ENCODE measurements around the gene GDF7. TPM values are rescaled to one million over a fixed set of nuclear protein-coding genes. Genes with fewer than 3 reads are reported as not detected.

GDF7 gene
- polyA plus RNA-seq, 1 donor: 0.25 TPM

- DNase-seq: no peak
Measured at GRCh38 chr2:20645301-20645701, 21.6 kb upstream of the GDF7 start.

GRCh38 chr2:20645761-20646160, 21.2 kb upstream of the GDF7 start:
- DNase-seq: no peak

DNA sequence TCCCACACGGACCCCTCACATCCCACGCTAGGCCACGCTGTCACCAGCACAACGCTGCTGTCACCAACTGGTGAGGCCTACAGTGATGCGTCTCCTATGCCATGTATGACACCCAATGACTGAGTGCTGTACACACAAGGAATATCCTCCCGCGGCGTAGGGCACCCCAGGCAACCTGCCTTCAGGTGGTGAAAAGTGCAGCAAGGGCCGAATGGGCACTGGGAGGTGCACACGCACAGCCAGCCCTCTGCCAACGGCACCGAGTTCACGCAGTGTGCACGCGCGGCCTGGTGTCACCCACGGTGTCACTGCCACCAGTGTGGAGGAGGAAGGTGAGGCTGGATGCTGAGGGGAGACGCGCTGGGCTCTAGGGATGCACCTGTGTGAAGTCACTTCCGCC, 20.5 kb upstream of the GDF7 start:
- DNase-seq: no peak

- DNase-seq: no peak
Measured at GRCh38 chr2:20647211-20647610, 19.7 kb upstream of the GDF7 start.

GRCh38 chr2:20647738-20648137, 19.2 kb upstream of the GDF7 start:
- no peak for DNase-seq

- DNase-seq: no peak
Measured at GRCh38 chr2:20648206-20648605, 18.7 kb upstream of the GDF7 start.

- DNase-seq: no peak
Measured at GRCh38 chr2:20648831-20649230, 18.1 kb upstream of the GDF7 start.

DNA sequence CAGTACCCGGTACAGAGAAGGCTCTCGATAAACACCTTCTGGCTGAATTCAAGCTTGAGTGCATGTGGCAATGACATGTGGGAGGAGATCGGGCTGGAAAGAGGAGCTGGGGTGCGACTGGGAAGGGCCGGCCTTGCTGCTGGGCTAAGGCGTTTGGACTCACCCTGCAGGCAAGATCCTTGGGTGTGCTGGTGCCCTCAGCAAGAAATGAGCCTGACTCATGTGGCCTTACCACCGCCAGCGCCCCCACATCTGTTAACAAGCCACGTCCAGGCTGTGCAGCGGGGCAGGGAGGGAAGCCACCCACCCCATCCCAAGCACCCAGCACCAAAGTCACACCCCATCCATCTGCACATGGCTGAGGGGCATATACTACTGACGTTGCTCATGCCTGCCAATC, 17.4 kb upstream of the GDF7 start:
- no peak for DNase-seq

GRCh38 chr2:20649976-20650375, 17.0 kb upstream of the GDF7 start:
- DNase-seq: no peak

DNA sequence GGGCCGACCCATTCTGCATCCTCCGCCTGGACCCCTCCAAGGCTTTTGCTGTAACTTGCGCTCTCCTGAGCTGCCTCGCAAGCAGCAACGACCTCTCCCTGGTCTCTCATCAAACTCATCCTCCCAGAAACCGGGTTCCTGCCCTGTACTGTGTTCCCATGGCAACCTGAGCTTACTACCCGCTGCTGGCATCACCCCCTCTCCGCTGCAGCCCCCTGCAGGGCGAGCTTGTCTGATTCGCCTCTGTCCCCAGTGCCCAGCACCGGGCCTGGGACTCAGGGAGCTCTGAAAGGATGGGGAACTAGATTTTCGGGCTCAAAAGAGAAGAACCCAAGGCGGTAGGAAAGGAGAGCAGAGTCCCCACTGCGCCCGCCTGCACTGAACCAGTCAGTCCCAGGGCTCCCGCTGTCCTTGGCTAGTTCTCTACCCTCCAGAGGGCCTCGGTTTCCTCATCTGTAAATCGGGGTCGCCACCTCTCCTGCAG, 16.5 kb upstream of the GDF7 start:
- no peak for DNase-seq

- DNase-seq: peak; percentile 93
Measured at GRCh38 chr2:20650877-20651730, 15.8 kb upstream of the GDF7 start, which contains the start of gene HS1BP3. Gene HS1BP3, minus strand, starts transcription at chr2:20651098. Its CDS starts 35 bp downstream, at chr2:20651063.

DNA sequence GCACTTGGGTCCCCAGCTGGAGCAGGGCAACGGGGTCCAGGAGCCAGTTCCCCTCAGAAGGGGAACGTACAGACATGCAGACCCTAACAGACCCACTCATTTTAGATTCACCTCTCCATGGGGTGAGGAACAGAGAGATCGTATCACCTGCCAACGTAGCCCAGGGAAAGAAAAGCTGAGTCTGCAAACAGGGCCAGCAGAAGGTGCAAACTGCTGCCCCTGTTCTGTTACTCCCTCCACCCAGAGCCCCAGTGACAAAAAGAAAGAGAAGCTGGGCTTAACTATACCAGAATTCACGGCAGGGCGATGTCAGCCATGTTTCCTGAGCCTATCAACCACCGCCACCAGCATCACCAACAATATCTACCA, 15.2 kb upstream of the GDF7 start:
- DNase-seq: no peak

GRCh38 chr2:20652141-20652540, 14.8 kb upstream of the GDF7 start:
- DNase-seq: no peak

- no peak for DNase-seq
Measured at GRCh38 chr2:20652673-20653575, 14.0 kb upstream of the GDF7 start.

GRCh38 chr2:20653695-20654534, 13.0 kb upstream of the GDF7 start:
- DNase-seq: no peak

DNA sequence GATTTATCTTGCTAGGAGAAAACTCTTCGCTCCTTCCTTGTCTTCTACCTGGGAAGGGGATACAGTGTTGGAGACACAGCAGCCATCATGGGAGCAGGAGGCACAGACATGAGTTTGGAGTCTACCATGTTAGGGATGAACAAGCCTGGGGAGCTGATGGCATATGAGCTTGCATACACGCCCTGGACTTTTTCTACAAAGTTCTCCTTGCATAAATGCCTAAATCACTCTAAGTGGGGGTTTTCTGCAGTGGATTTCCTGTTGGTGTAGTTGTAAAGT, 12.5 kb upstream of the GDF7 start:
- DNase-seq: no peak

DNA sequence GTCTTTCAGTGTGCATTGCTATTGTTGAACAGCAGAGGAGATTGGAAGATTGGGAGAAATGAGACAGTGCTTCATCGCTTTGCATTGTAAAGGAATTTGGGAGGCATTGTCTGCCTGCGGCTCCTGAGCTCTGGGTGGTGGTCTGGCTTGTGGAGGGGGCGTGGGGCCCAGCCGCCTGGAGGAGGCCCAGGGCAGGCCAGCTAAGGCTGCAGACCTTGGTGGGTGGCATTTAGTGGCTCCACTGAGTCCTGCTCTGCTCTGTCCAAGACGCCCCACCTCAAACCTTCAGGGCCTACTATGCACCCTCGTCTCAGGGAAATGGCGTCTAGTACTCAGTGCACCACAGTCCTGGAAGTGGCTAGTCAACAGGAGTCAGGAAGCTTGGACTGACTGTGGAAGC, 10.4 kb upstream of the GDF7 start:
- DNase-seq: no peak

DNA sequence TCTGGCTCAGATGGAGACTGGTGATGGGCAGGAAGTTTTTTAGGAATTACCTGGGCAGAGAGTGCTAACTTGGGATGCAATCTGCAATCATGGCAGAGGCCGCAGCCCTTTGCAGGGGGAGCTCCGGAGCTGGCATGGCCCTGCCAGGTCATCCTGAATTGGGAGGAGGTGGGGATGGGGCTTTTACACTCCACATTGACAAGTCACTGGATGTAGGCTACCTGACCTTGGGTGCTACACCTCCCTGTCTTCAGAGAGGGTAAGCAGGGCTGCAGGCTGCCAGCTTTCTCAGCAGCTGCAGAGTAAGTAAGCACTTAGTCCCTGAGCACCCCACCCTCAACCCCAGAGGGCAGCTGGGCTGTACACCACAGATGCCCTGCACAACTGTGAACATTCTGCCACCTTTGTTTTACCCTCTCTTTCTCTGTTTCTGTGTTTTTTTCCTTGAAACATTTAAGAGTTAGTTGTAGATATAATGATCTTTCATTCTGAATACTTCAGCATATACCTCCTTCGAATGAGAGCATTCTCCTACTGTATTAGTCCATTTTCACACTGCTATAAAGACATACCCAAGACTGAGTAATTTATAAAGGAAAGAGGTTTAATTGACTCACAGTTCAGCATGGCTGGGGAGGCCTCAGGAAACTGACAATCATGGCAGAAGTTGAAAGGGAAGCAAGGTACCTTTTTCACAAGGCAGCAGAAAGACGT, 9.3 kb upstream of the GDF7 start:
- no peak for DNase-seq

DNA sequence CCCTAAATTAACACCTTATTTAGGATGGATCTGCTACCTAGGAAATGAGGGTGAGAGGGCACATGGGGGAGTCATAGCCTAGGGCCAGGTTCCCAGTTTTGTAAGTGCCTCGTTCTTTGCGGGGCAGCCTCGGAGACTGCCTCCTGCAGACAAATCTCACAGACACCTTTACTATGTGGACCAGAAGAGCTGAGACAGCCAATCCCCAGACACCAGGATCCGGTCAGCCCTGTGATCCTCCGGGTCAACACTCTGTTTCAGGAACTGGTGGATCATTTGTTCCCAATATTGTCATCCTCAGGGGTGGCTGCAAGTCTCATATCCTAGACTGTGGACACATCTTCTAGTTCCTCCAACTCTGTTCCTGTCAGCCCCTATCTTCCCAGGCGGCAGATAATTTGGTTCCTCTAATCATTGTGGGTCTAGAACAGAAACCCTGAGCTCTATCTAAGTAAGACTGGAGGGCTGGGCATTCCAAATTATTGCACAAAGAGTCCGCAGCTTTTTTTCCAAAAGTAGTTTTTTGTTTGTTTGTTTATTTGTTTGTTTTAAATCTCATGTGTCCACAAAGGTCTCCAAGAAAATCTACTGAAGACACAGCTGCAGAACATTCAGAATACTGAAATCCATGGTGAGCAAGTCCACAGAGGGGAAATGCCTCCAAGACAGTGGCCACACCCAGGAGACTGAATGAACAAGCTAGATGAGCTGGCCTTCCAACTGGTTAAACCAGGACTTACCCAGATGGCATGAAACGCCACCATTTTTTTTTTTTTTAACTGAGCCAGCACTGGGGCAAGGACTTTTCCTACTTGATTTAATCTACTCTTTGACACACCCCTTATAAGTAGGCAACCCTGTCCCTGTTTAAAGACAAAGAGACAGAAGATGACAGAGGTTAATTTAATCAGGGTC, 6.2 kb upstream of the GDF7 start:
- DNase-seq: no peak

DNA sequence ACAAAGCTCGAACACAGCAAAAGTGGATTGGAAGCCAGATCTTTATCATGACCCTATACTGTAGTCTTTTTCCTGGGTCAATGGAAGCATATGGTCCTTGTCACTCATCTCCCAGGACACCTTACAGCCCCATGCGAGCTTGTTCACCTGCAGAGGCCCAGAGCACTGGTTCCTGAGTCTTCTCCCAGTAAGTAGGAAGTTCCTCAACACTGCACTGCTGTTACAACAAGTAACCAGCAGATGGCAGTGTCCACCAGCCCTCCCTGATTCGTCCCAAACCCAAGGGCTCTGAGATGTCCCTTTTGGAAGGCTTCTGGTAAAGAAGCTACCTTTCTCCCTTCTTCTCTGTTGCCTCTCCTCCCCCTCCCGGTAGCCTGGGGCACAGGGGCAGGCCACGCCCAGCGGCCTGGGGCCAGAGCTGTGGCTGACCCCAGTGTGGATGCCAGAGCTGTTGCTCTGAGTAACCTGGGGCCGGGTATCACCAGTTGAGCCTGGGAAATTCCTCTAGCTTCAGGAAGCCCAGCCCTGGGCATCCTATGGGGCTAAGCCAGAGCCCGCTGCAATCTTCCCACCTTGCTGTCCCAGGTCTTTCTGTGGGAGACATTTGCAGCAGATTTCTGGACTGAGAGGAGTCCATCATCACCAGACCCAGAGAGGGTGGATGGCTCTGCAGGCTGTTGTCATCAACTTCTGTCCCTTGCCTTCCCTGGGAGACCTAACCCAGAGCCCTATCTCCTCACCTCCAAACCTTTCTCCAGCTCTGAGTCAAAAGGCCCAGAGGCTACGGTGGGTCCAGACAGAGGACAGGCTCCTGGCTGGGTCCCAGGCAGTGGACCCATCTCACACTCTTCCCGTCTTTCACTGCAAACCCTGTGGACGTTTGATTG, 5.3 kb upstream of the GDF7 start:
- DNase-seq: peak; percentile 72

Data from hindlimb muscle (tissue), 1 donor.